DMS79 (cell line): ENCODE measurements around the gene FAM107B.
"Not testable (repeated sequence)": the region's sequence is repeated elsewhere in the genome, so short reads cannot be mapped to it uniquely, and the experiment has no call there.

Experiments
- DNase-seq: peaks from one replicate; lab custom pipeline; 2025; lab: John Stamatoyannopoulos, UW

The FAM107B gene

DNA sequence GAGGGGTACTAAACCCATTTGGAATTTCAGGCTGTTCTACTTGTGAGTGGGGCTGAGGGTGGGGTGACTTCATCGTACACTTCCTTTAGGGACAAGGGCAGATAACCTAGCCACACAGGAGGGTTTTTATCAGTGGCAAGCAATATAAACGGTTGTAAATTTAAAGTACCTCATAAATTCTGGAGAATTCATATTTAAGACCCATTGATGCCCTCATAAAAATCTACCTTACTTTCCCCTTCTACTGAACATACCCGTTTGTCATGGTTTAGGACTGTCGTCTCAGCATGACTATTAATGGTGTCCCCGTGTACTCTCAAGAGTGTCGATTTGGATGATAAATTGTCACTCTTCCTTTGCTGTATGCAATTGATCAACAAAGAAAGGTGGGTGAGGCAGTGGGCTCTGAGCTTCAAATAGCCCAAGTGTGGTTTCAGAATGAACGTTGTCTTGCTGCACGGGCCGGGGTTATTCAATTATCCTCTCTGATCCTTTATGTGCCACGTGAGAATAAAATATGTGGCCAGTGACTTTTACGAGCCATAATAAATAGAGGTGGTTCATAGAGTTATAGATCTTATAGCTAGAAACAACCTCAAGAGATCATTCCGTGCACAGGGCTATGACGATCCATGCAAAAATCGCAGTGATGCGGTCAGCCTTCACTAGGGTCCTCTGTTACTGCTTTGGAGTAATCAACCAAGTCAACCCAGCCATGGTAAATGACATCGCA is 82.2 kb downstream of the FAM107B start:
- DNase-seq, result no peak

DNA sequence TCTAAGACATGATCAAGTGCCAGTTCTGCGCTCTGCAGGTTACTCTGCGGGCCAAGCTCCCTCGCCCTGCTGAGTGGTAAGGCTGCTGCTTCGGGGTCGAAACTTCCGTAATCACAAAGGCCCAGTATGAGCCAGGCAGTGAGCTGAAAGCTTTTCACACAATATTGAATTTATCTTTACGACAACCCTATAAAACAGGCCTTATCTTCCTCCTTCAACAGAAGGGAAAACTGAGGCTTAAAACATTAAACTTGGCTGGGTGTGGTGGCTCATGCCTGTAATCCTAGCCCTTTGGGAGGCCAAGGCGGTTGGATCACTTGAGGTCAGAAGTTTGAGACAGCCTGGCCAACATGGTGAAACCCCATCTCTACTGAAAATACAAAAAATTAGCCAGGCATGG is 83.3 kb downstream of the FAM107B start:
- no peak for DNase-seq

- no peak for DNase-seq
These were observed 86.1 kb downstream of the FAM107B start for GRCh38 chr10:14688606-14689005.

GRCh38 chr10:14688189-14688588 is 86.5 kb downstream of the FAM107B start:
- DNase-seq, result not testable (repeated sequence)

DNA sequence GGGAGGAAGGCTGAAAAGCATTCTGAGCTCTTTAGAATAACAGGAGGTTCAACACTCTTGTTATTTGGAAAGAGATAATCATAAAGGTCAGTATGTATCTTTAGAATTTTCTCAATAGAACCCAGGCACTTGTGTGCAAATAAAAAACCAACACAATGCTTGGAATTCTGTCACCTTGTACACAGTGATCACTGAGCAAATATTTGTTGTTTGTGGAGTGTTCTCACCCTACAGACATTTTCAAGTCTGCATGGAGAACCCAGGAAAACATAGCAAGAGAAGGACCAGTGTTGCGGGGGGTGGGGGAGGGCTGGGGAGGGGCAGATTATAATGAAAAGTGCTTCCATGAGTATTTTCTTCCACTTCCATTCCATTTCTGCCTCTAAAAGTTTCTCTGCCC is 87.4 kb downstream of the FAM107B start:
- no peak for DNase-seq

DNA sequence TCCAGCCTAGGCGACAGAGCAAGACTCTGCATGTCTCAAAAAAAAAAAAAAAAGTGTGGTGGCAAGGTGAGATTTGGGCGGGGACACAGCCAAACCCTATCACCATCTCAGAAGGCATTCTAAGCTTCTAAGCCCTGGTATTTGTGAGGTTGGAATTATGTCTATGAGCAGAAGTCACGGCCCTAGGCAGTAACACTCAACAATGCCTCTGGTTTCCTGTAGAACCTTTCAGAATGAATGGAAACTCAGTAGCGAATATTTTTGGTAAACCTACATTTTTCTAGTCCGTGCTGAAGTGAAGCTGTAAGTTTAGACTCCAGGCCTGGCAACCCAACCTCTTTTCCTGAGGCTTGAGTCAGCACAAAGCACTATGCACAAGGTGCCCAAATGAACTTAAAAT is 88.3 kb downstream of the FAM107B start:
- DNase-seq, result no peak

- no peak for DNase-seq
These were observed 90.3 kb downstream of the FAM107B start for GRCh38 chr10:14684354-14684753.

- no peak for DNase-seq
These were observed 91.4 kb downstream of the FAM107B start for GRCh38 chr10:14683256-14683655.

GRCh38 chr10:14681802-14682201 is 92.9 kb downstream of the FAM107B start:
- DNase-seq, result no peak

DNA sequence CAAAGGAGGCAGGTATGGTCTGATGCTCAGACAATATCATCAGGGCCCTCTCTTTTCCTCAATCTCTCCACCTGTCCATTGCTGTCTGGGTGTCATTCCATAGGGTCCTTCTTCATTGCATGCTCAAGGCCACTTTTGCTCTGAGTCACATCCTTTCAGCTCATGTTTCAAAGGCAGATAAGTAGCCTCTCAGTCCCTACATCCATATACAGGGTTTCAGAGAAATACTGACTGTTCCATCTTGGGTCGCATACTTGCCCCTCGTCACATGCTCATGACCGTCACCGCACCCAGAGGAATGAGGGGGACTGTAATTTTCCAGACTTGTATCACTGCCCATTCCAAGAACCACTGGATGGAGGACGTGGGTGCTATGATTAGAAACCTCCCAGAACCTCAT is 93.4 kb downstream of the FAM107B start:
- no peak for DNase-seq

DNA sequence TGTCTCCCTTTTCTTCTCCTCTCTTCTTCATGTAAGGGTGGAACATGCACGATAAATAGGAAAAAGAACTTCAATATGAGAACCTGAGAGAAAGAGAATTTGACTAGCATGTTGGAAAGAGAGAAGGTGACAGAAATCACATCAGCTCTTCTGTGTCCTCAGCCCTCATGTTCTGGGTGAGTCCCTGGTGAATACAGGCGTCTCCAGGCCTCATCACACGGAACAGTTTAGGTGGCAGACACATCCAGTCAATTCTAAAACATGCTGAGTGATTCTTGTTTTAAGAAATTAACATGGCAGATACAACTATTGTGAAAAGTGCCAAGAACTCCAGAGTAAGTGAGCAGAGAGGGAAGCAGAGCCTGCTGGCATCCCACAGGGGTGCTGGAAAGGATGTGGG is 96.1 kb downstream of the FAM107B start:
- no peak for DNase-seq

DNA sequence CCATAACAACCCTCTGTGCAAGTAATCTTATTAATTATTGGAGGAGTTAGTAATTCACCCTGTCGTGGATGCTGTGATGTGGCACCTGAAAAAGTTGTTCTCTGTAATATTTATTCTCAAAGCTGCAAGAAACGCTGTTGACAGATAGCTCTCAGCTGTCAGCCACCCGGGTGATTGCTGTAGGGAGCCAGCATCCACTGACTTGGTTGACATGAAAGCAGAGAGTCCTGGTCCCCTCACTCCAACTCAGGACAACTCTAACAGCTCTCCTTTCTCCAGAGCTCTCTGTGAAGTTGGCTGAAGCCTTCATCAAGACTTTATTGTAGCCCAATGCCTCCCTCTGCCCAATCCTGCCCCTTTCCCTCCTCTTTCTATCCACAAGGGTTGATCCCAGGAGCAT is 98.0 kb downstream of the FAM107B start:
- no peak for DNase-seq

GRCh38 chr10:14674376-14675050 is 100.2 kb downstream of the FAM107B start:
- no peak for DNase-seq

DNA sequence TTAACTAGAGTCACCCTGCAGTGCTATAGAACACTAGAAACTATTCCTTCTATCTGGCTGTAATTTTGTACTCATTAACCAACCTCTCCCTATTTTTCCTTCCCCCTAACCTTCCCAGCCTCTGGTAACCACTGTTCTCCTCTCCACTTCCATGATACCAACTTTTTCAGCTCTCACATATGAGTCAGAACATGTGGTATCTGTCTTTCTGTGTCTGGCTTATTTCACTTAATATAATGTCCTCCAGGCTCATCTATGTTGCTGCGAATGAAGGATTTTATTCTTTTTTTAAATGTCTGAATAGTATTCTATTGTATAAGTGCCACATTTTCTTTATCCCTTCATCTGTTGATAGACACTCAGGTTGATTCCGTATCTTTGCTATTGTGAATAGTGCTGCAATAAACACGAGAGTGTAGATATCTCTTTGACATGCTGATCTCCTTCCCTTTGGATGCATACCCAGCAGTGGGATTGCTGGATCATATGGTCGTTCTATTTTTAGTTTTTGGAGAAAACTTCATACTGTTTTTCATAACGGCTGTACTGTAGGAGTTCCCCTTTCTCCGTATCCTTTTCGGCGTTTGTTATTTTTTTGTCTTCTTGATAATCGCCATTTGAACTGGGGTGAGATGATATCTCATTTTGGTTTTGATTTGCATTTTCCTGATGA is 101.4 kb downstream of the FAM107B start:
- DNase-seq, result no peak

DNA sequence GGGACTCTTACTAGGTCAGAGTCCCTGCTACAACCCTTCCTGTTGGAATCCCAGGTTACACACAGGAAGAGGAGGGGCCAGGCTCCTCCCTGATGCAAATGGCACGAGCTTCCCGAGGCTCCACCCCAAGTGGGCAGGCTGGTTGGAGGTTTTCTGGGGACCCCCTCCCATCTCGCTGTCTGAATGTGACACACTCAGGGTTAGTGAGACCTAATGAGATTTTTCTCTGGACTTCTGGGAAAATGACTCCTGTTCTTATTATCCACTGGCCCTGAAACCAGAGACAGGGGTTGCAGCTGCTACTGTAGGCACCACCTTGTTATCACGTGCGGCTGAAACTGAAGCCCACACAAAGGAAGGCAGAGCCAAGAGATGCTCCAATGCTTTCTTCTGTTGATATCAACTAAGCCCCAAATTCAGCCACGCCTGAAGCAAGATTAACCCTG is 103.3 kb downstream of the FAM107B start:
- DNase-seq, result no peak

DNA sequence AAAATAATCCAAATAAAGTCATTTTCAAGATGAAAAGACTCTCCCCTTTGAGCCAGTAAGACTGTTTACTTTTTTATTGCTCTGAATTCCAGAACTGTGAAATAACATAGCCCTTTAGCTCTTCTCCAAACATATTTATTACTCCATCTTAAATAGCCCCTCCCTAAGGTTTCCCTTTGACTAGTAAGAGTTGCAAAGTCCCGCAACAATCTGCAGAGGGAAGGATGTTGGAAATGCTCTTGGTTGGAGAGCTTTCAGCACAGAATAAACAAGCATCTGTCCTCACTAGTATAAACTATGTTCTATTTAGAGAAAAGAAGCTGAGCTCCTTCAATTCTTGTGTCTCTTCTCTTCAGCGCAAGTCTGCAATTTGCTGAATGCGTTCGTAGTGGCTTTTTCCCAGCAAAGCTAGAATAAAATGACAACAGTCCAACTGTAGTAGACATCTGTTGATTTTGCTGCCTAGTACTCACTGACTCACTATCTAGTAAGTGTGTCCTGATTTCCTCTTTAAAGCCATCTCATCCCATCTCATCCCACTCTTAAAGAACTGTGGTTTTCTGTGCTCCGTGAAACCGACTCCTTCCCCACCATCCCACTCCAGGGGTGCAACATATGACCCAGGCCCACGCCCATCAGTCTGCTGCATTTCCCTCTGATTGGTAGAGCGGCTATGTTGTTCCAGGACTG is 104.0 kb downstream of the FAM107B start:
- no peak for DNase-seq

GRCh38 chr10:14669576-14669975 is 105.1 kb downstream of the FAM107B start:
- DNase-seq, result no peak

- DNase-seq, result no peak
These were observed 106.9 kb downstream of the FAM107B start for GRCh38 chr10:14667781-14668180.

DNA sequence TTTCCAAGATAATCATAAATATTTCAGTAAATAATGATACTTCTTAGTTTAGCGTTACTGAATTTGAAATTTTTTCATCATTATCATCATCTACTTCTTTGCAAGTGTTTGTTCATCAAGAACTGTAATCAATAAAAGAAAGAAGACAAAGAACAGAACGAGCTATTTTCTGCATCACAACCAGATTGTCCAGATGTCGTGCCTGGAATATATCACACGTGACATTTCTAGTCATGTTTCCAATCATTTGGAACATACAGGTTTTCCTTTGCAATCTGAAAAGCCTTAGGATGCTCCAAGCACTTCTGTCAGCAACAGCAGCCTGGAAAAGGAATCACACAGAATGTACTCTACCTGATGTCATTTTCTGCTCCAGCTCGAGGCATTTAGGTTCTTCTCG is 107.4 kb downstream of the FAM107B start:
- DNase-seq, result no peak

DNA sequence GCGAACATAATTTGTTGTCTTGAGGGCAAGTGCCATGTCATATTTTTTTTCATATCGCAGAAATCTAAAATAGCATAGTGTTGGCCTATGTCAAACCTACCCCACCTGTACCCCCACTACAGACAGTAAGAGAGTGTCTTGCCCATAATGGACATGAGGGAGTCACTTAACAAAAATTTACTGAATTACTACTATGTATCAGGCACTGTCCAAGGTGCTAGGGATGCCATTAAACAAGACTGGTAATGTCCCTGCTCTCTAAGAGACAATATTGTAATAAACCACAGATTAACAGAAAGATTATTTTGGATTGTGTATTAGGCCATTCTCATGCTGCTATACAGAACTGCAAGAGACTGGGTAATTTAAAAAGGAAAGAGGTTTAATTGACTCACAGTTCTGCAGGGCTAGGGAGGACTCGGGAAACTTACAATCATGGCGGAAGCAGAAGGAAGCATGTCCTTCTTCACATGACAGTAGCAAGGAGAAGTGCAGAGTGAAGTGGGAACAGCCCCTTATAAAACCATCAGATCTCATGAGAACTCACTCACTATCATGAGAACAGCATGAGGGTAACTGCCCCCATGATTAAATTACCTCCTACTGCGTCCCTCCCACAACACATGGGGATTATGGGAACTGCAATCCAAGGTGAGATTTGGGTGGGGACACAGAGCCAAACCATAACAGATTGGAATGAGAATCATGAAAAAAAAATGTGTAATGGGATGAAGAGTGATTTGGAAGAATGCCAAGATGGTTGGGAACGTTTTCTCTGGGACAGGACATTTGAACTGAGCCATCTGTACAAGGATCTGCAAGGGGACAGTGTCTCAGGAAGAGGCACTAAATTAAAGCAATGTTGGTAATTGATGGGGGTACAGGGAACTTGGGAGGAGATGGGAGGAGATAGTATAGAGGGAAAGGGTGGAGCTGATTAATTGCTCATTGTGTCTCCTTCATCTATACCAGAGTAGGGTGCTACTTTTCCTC is 108.5 kb downstream of the FAM107B start:
- DNase-seq, result no peak

- DNase-seq, result no peak
These were observed 109.4 kb downstream of the FAM107B start for GRCh38 chr10:14665304-14665703.
